ENCODE results near the gene ITGA2B.

GRCh38 chr17:44396946-44397345, 7.5 kb upstream of the ITGA2B start:
- no peak for TF ChIP-seq TEAD4 (IDR thresholded peaks at IDR 0.05)
- no peak for TF ChIP-seq MAX (IDR thresholded peaks at IDR 0.05)
- TF ChIP-seq TAF1 (IDR thresholded peaks at IDR 0.05; ENCODE audit: low read depth): no peak
- TF ChIP-seq FOXM1 (IDR thresholded peaks at IDR 0.05; ENCODE audit: borderline replicate concordance, low read depth): no peak
- TF ChIP-seq RAD21 (IDR thresholded peaks at IDR 0.05; ENCODE audit: low read depth): no peak
- no peak for TF ChIP-seq EP300 (IDR thresholded peaks at IDR 0.05; ENCODE audit: borderline replicate concordance)
- no peak for TF ChIP-seq EGR1 (IDR thresholded peaks at IDR 0.05)
- TF ChIP-seq TCF12 (IDR thresholded peaks at IDR 0.05; ENCODE audit: low read depth): no peak
- TF ChIP-seq REST (IDR thresholded peaks at IDR 0.05; ENCODE audit: low read depth): no peak
